Ishikawa (cell line): Measurements from ENCODE around the gene IGFN1.
A peak's percentile ranks its signal among the peaks of the same experiment; 100 is the strongest.

Source experiments
- CEBPB ChIP-seq: IDR thresholded peaks from 2 replicates; pipeline ENCODE4 v1.6.1; 2012
- CREB1 ChIP-seq: IDR thresholded peaks from 2 replicates; pipeline ENCODE4 v1.6.1; 2012; ENCODE audit warnings: low read depth
- EGR1 ChIP-seq: IDR thresholded peaks from 2 replicates; pipeline ENCODE4 v1.6.1; 2012
- EP300 ChIP-seq: IDR thresholded peaks from 2 replicates; pipeline ENCODE4 v1.6.1; 2012; ENCODE audit warnings: borderline replicate concordance
- FOXM1 ChIP-seq: IDR thresholded peaks from 2 replicates; pipeline ENCODE4 v1.6.1; 2012; ENCODE audit warnings: low read depth, borderline replicate concordance
- MAX ChIP-seq: IDR thresholded peaks from 2 replicates; pipeline ENCODE4 v1.6.1; 2012
- NFIC ChIP-seq: IDR thresholded peaks from 2 replicates; pipeline ENCODE4 v1.6.1; 2012
- RAD21 ChIP-seq: IDR thresholded peaks from 2 replicates; pipeline ENCODE4 v1.6.1; 2012; ENCODE audit warnings: low read depth
- TAF1 ChIP-seq: IDR thresholded peaks from 2 replicates; pipeline ENCODE4 v1.6.1; 2012; ENCODE audit warnings: low read depth, mild to moderate bottlenecking
- TCF12 ChIP-seq: IDR thresholded peaks from 2 replicates; pipeline ENCODE4 v1.6.1; 2012; ENCODE audit warnings: low read depth
- TEAD4 ChIP-seq: IDR thresholded peaks from 2 replicates; pipeline ENCODE4 v1.6.1; 2012
- USF1 ChIP-seq: IDR thresholded peaks from 2 replicates; pipeline ENCODE4 v1.6.1; 2012
- YY1 ChIP-seq: IDR thresholded peaks from 2 replicates; pipeline ENCODE4 v1.6.1; 2012; ENCODE audit warnings: low read depth
- ZBTB7A ChIP-seq: IDR thresholded peaks from 2 replicates; pipeline ENCODE4 v1.6.1; 2012; ENCODE audit warnings: low read depth
- TF ChIP-seq, protein P1 (sequence below): IDR thresholded peaks from 2 replicates; pipeline ENCODE4 v1.6.1; 2012; ENCODE audit warnings: low read depth, mild to moderate bottlenecking

The IGFN1 gene

GRCh38 chr1:201269900-201270410 lies 79.3 kb downstream of the IGFN1 start:
- TF ChIP-seq USF1 = no peak
- no peak for TF ChIP-seq FOXM1
- TF ChIP-seq, protein P1, sequence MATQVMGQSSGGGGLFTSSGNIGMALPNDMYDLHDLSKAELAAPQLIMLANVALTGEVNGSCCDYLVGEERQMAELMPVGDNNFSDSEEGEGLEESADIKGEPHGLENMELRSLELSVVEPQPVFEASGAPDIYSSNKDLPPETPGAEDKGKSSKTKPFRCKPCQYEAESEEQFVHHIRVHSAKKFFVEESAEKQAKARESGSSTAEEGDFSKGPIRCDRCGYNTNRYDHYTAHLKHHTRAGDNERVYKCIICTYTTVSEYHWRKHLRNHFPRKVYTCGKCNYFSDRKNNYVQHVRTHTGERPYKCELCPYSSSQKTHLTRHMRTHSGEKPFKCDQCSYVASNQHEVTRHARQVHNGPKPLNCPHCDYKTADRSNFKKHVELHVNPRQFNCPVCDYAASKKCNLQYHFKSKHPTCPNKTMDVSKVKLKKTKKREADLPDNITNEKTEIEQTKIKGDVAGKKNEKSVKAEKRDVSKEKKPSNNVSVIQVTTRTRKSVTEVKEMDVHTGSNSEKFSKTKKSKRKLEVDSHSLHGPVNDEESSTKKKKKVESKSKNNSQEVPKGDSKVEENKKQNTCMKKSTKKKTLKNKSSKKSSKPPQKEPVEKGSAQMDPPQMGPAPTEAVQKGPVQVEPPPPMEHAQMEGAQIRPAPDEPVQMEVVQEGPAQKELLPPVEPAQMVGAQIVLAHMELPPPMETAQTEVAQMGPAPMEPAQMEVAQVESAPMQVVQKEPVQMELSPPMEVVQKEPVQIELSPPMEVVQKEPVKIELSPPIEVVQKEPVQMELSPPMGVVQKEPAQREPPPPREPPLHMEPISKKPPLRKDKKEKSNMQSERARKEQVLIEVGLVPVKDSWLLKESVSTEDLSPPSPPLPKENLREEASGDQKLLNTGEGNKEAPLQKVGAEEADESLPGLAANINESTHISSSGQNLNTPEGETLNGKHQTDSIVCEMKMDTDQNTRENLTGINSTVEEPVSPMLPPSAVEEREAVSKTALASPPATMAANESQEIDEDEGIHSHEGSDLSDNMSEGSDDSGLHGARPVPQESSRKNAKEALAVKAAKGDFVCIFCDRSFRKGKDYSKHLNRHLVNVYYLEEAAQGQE = no peak
- TF ChIP-seq ZBTB7A = no peak
- no peak for TF ChIP-seq MAX
- no peak for TF ChIP-seq EP300
- TF ChIP-seq TEAD4 = no peak
- TF ChIP-seq CEBPB = no peak
- no peak for TF ChIP-seq YY1
- no peak for TF ChIP-seq CREB1

- TF ChIP-seq EP300 (no peak), USF1 (no peak), CEBPB (no peak), FOXM1 (no peak), TCF12 (no peak), NFIC (no peak), TAF1 (no peak)
These were observed 80.2 kb downstream of the IGFN1 start for GRCh38 chr1:201270616-201271390.

DNA sequence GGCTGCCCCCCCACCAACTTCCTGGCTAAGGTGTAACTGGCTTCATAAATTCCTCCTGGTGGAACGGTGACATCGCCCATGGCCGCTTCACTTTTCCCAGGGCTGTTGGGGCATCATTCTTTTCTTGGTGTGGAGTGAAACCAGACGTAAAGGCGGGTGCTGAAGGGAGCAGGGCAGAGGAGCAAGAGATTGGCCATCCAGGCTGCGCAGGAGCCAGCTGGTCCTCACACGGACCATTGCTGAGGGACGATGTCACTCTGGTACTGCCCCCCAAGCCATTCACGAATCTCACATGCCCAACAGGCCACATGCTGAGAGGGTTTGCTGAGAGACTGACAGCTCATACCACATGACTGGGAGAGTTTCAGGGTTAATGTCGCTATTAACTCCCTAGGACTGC lies 82.2 kb downstream of the IGFN1 start:
- TF ChIP-seq MAX = peak; percentile 62
- TF ChIP-seq, protein P1 = no peak
- 0 out of 2 replicates have a peak, but pooled peaks have one; percentile 37 for TF ChIP-seq TCF12
- TF ChIP-seq RAD21 = no peak
- TF ChIP-seq CREB1 = no peak
- TF ChIP-seq ZBTB7A = no peak
- TF ChIP-seq TEAD4 = 0 out of 2 replicates have a peak, but pooled peaks have one; percentile 15
- TF ChIP-seq NFIC = no peak
- TF ChIP-seq CEBPB = no peak
- no peak for TF ChIP-seq EGR1
- TF ChIP-seq EP300 = peak; percentile 38; the same call in 1 of the 2 replicates
- TF ChIP-seq USF1 = peak; percentile 64

GRCh38 chr1:201274616-201275252 lies 84.1 kb downstream of the IGFN1 start:
- TF ChIP-seq NFIC = peak; percentile 10; the same call in 1 of the 2 replicates
- TF ChIP-seq FOXM1 = no peak
- TF ChIP-seq RAD21 = 0 out of 2 replicates have a peak, but pooled peaks have one; percentile 9
- TF ChIP-seq, protein P1 = no peak
- no peak for TF ChIP-seq USF1
- no peak for TF ChIP-seq CEBPB
- peak; percentile 88 for TF ChIP-seq TEAD4
- TF ChIP-seq TAF1 = no peak
- TF ChIP-seq MAX = no peak
- no peak for TF ChIP-seq EP300
- TF ChIP-seq YY1 = no peak
